ENCODE measurements around the gene POMGNT1. TPM values are rescaled to one million over a fixed set of nuclear protein-coding genes. Genes with fewer than 3 reads are reported as not detected.
A peak's percentile ranks its signal among the peaks of the same experiment; 100 is the strongest.

Gene POMGNT1
- polyA plus RNA-seq, 3 donors: 10.3 to 16.7 (median 12.2) TPM

DNA sequence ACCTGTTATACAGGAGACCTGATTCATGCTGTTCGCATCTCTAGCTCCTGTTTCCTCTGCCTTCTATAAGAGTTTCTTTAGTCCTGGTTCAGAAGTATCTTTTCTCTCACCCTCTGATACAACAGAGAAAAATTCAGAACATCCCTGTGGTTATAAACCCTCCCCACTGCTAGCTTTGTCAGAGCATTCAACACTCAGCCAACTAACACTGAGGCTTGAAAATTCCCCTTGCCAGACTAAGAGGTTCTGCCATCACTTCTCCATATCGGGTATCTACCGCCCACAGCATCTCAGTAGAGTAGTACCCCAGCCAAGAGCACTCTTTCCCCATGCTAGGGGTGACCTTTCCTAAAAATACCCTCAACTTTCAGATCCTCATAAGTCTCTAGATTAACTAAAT lies 46.2 kb downstream of the POMGNT1 start:
- Histone ChIP-seq H3K27ac (ENCODE audit: low read depth in 1 of 2, low read length in 2 of 2) (no peak overlapping the region), H3K27me3 (ENCODE audit: control insufficient read depth in 2 of 2, insufficient read depth in 2 of 2, low read length in 2 of 2) (no peaks in the 10 kb centered on the region), H3K36me3 (replicated peaks in 1 of 2; ENCODE audit: control insufficient read depth in 1 of 2, insufficient read depth in 2 of 2, low read length in 2 of 2) (no peaks in the 10 kb centered on the region), H4K20me1 (ENCODE audit: insufficient read depth, low read length) (no peaks in the 10 kb centered on the region), H2AFZ (ENCODE audit: insufficient read depth, low read depth, low read length, poor library complexity, severe bottlenecking) (no peak overlapping the region), H3K9me3 (replicated peaks in 1 of 2; ENCODE audit: control insufficient read depth in 1 of 2, insufficient read depth in 1 of 2, low read length in 2 of 2) (no peaks in the 10 kb centered on the region), H3K4me2 (replicated peaks; ENCODE audit: extremely low read depth, low read length, poor library complexity, severe bottlenecking) (no peak overlapping the region), H3K4me3 (replicated peaks in 1 of 3; ENCODE audit: low read depth in 2 of 3, low read length in 3 of 3) (no peak overlapping the region), H3K79me2 (ENCODE audit: insufficient read depth, low read length) (no peaks in the 10 kb centered on the region), H3K9ac (ENCODE audit: insufficient read depth, low read length, poor library complexity, severe bottlenecking) (no peak overlapping the region), H3K4me1 (ENCODE audit: control insufficient read depth in 1 of 2, insufficient read depth in 2 of 2, low read length in 2 of 2) (no peaks in the 10 kb centered on the region)
- H3K4me3 Mint-ChIP-seq: no peak overlapping the region
- WGBS (ENCODE audit: insufficient coverage): 97% methylated on average over 3 of the region's 3 CpGs
- TF ChIP-seq, protein P1, sequence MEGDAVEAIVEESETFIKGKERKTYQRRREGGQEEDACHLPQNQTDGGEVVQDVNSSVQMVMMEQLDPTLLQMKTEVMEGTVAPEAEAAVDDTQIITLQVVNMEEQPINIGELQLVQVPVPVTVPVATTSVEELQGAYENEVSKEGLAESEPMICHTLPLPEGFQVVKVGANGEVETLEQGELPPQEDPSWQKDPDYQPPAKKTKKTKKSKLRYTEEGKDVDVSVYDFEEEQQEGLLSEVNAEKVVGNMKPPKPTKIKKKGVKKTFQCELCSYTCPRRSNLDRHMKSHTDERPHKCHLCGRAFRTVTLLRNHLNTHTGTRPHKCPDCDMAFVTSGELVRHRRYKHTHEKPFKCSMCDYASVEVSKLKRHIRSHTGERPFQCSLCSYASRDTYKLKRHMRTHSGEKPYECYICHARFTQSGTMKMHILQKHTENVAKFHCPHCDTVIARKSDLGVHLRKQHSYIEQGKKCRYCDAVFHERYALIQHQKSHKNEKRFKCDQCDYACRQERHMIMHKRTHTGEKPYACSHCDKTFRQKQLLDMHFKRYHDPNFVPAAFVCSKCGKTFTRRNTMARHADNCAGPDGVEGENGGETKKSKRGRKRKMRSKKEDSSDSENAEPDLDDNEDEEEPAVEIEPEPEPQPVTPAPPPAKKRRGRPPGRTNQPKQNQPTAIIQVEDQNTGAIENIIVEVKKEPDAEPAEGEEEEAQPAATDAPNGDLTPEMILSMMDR (IDR thresholded peaks at IDR 0.05): no peak
- no peaks in the 10 kb centered on the region for H3K36me3 Mint-ChIP-seq
- no peak overlapping the region for H3K27ac Mint-ChIP-seq
- peaks cover 2 to 5% (median 4%) of the 10 kb centered on the region in 3 donors for H3K27me3 Mint-ChIP-seq (ENCODE audit: low read depth in 3 of 3)
- peaks cover 0 to 2% (median 0%) of the 10 kb centered on the region in 7 donors for H3K9me3 Mint-ChIP-seq
- intact Hi-C loops (cut with micrococcal nuclease): no loop called here
- H3K4me1 Mint-ChIP-seq: no peaks in the 10 kb centered on the region
- no peak for DNase-seq

DNA sequence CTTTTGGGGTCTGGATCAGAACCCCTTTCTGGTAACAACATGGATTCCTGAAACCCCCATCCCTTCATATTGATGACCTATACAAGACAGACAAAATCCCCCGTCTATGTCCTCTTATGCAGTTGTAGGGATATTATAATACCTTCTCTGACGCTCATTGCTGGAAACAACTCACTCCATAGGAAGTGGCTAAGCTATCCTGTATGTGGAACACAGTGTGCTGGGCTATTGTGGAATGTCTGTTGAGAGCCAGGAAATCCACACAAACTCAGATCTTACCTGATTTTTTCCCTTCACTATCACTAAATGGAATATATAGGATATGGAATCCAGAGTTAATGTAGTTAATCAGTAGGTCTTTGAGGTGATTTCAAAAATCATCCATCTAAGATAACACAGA lies 48.1 kb downstream of the POMGNT1 start:
- H3K27ac Mint-ChIP-seq: peak overlapping the region in 1 of 7 donors; percentile 12
- H3K27me3 ChIP-seq (ENCODE audit: control insufficient read depth in 2 of 2, insufficient read depth in 2 of 2, low read length in 2 of 2): peaks cover 0 to 2% of the 10 kb centered on the region in 2 donors
- TF ChIP-seq, protein P1 (IDR thresholded peaks at IDR 0.05): no peak
- H3K4me3 Mint-ChIP-seq: no peak overlapping the region
- H3K9ac ChIP-seq (ENCODE audit: insufficient read depth, low read length, poor library complexity, severe bottlenecking): no peak overlapping the region
- H3K9me3 ChIP-seq (replicated peaks in 1 of 2; ENCODE audit: control insufficient read depth in 1 of 2, insufficient read depth in 1 of 2, low read length in 2 of 2): no peaks in the 10 kb centered on the region
- intact Hi-C loops (cut with micrococcal nuclease): no loop called here
- no peak overlapping the region for H2AFZ ChIP-seq (ENCODE audit: insufficient read depth, low read depth, low read length, poor library complexity, severe bottlenecking)
- H3K4me1 ChIP-seq (ENCODE audit: control insufficient read depth in 1 of 2, insufficient read depth in 2 of 2, low read length in 2 of 2): no peaks in the 10 kb centered on the region
- no peaks in the 10 kb centered on the region for H3K4me1 Mint-ChIP-seq
- no peak overlapping the region for H3K4me2 ChIP-seq (replicated peaks; ENCODE audit: extremely low read depth, low read length, poor library complexity, severe bottlenecking)
- no CpG with 5 or more reads among the region's 2 CpGs for WGBS (ENCODE audit: insufficient coverage)
- H3K36me3 ChIP-seq (replicated peaks in 1 of 2; ENCODE audit: control insufficient read depth in 1 of 2, insufficient read depth in 2 of 2, low read length in 2 of 2): no peaks in the 10 kb centered on the region
- no peaks in the 10 kb centered on the region for H3K36me3 Mint-ChIP-seq
- no peak overlapping the region for H3K27ac ChIP-seq (ENCODE audit: low read depth in 1 of 2, low read length in 2 of 2)
- no peak for DNase-seq
- peaks cover 0 to 2% (median 0%) of the 10 kb centered on the region in 7 donors for H3K9me3 Mint-ChIP-seq
- no peaks in the 10 kb centered on the region for H3K79me2 ChIP-seq (ENCODE audit: insufficient read depth, low read length)
- peaks cover 3 to 5% (median 4%) of the 10 kb centered on the region in 3 donors for H3K27me3 Mint-ChIP-seq (ENCODE audit: low read depth in 3 of 3)
- no peak overlapping the region for H3K4me3 ChIP-seq (replicated peaks in 1 of 3; ENCODE audit: low read depth in 2 of 3, low read length in 3 of 3)
- H4K20me1 ChIP-seq (ENCODE audit: insufficient read depth, low read length): no peaks in the 10 kb centered on the region
